Panc1 (cell line): ENCODE results near the gene PFKL. TPM values are rescaled to one million over a fixed set of nuclear protein-coding genes. Genes with fewer than 3 reads are reported as not detected.

ENCODE experiments used
- ATAC-seq: fragments of 200-7000 bp; cut with Tn5 transposase; 2 replicates; pipeline ENCODE4 v1.9.1; 2020; ENCODE audit warnings: mild to moderate bottlenecking, moderate library complexity
- BruUV-seq: library from RNA; stranded (reverse); fragments of 400-500 nt; replicated peaks from 2 replicates; lab custom pipeline; 2021; lab: Mats Ljungman, UMichigan
- CTCF ChIA-PET: fragments of 300-600 bp; sonication (Branson Sonifier 250); formaldehyde crosslinking; loops from one replicate; lab custom pipeline; 2022; ENCODE audit warnings: antibody characterized with exemption; lab: Charles Lee
- POLR2A ChIA-PET: fragments of 300-600 bp; sonication (Branson Sonifier 250); formaldehyde crosslinking; loops from one replicate; lab custom pipeline; 2022; ENCODE audit warnings: antibody characterized with exemption; lab: Charles Lee
- DNase-seq: peaks from one replicate; pipeline ENCODE4 v3.0.0-alpha.2; 2010; ENCODE audit warnings: low read depth, low spot score
- H3K27ac ChIP-seq: 2 replicates; pipeline ENCODE4 v1.5.1; 2011; ENCODE audit warnings: mild to moderate bottlenecking, low read length, inconsistent platforms
- H3K27me3 ChIP-seq: fragments of 200-500 bp; sonication (Bioruptor generic); 2 replicates; pipeline ENCODE4 v1.6.0; 2014; ENCODE audit warnings: low read length, inconsistent platforms; ENCODE audit not compliant: control insufficient read depth, insufficient read depth
- H3K36me3 ChIP-seq: fragments of 200-500 bp; sonication (Bioruptor generic); 2 replicates; pipeline ENCODE4 v1.5.1; 2014; ENCODE audit warnings: inconsistent platforms, mild to moderate bottlenecking, low read length, moderate library complexity; ENCODE audit not compliant: control insufficient read depth, insufficient read depth
- H3K4me1 ChIP-seq: 2 replicates; pipeline ENCODE4 v1.5.1; 2011; ENCODE audit warnings: inconsistent platforms, mild to moderate bottlenecking, low read length, moderate library complexity; ENCODE audit not compliant: control insufficient read depth, insufficient read depth
- H3K4me3 ChIP-seq, 2 experiments: 2 replicates each; pipeline ENCODE4 v1.5.1; 2011 to 2012; ENCODE audit warnings: low read depth in 2 of 2, low read length in 2 of 2, mild to moderate bottlenecking in 2 of 2, inconsistent platforms in 1 of 2, moderate library complexity in 1 of 2
- H3K9me3 ChIP-seq: fragments of 200-500 bp; sonication (Bioruptor generic); 2 replicates; pipeline ENCODE4 v1.5.1; 2014; ENCODE audit warnings: low read depth, mild to moderate bottlenecking, inconsistent platforms, low read length, moderate library complexity; ENCODE audit not compliant: control insufficient read depth, insufficient read depth
- POLR2AphosphoS5 ChIP-seq: IDR thresholded peaks from 2 replicates; pipeline ENCODE4 v1.6.1; 2012; ENCODE audit warnings: mild to moderate bottlenecking, low read depth, low read length, moderate library complexity
- REST ChIP-seq, 2 experiments: IDR thresholded peaks; 2 replicates each; pipeline ENCODE4 v1.6.1; 2011 to 2012; ENCODE audit warnings: low read depth in 2 of 2, control low read depth in 1 of 2, low read length in 1 of 2, mild to moderate bottlenecking in 1 of 2, moderate library complexity in 1 of 2; ENCODE audit not compliant: insufficient read depth in 1 of 2
- SIN3A ChIP-seq: IDR thresholded peaks from 2 replicates; pipeline ENCODE4 v1.6.1; 2012; ENCODE audit warnings: low read depth, mild to moderate bottlenecking, low read length, moderate library complexity, borderline replicate concordance; ENCODE audit not compliant: insufficient read depth
- TCF7L2 ChIP-seq: IDR thresholded peaks from 2 replicates; pipeline ENCODE4 v1.6.1; 2011; ENCODE audit warnings: mild to moderate bottlenecking, low read depth, low read length, inconsistent platforms
- in situ Hi-C: cut with HindIII; loops from 2 replicates; pipeline ENCODE4 v1.10.0; 2016; ENCODE audit warnings: low sequenced_read_pairs, low pct_unique_long_range_greater_than_20kb
- intact Hi-C: fragments of 100-400 bp; cut with micrococcal nuclease; formaldehyde crosslinking; loops from one replicate; pipeline ENCODE4 v1.10.0; 2022; ENCODE audit not compliant: unreplicated experiment
- total RNA-seq: library from RNA; stranded (reverse); gene quantifications from one replicate; pipeline ENCODE4 v1.2.1, GENCODE V29; 2021; ENCODE audit not compliant: unreplicated experiment
- TF ChIP-seq, protein P1 (sequence below): fragments of 450-650 bp; IDR thresholded peaks from 2 replicates; pipeline ENCODE4 v1.5.1; 2017; ENCODE audit warnings: mild to moderate bottlenecking

The PFKL gene
- total RNA-seq, 1 experiment from 2014 or later, result 70.1 TPM

GRCh38 chr21:44329971-44330681 is 30.3 kb downstream of the PFKL start:
- H3K27me3 ChIP-seq, result no peaks in the 10 kb centered on the region
- CTCF ChIA-PET, result no interaction called here
- H3K36me3 ChIP-seq, result no peaks in the 10 kb centered on the region
- ATAC-seq, result no peak
- BruUV-seq, result no TSS peak
- intact Hi-C loops, result no loop called here
- no peaks in the 10 kb centered on the region for H3K9me3 ChIP-seq
- no peak for DNase-seq
- no peak overlapping the region for H3K27ac ChIP-seq
- no peak for TF ChIP-seq SIN3A
- no peak for TF ChIP-seq REST (IDR thresholded peaks at IDR 0.05; ENCODE audit: insufficient read depth in 1 of 2, low read depth in 2 of 2, low read length in 1 of 2)
- TF ChIP-seq TCF7L2, result no peak
- TF ChIP-seq, protein P1, sequence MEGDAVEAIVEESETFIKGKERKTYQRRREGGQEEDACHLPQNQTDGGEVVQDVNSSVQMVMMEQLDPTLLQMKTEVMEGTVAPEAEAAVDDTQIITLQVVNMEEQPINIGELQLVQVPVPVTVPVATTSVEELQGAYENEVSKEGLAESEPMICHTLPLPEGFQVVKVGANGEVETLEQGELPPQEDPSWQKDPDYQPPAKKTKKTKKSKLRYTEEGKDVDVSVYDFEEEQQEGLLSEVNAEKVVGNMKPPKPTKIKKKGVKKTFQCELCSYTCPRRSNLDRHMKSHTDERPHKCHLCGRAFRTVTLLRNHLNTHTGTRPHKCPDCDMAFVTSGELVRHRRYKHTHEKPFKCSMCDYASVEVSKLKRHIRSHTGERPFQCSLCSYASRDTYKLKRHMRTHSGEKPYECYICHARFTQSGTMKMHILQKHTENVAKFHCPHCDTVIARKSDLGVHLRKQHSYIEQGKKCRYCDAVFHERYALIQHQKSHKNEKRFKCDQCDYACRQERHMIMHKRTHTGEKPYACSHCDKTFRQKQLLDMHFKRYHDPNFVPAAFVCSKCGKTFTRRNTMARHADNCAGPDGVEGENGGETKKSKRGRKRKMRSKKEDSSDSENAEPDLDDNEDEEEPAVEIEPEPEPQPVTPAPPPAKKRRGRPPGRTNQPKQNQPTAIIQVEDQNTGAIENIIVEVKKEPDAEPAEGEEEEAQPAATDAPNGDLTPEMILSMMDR, result no peak
- no peak; the same call in 1 of the 2 replicates for TF ChIP-seq POLR2AphosphoS5
- H3K4me1 ChIP-seq, result no peaks in the 10 kb centered on the region; the same call in 1 of the 2 replicates
- POLR2A ChIA-PET, result no interaction called here
- H3K4me3 ChIP-seq, result no peak overlapping the region
- in situ Hi-C loops, result no loop called here

DNA sequence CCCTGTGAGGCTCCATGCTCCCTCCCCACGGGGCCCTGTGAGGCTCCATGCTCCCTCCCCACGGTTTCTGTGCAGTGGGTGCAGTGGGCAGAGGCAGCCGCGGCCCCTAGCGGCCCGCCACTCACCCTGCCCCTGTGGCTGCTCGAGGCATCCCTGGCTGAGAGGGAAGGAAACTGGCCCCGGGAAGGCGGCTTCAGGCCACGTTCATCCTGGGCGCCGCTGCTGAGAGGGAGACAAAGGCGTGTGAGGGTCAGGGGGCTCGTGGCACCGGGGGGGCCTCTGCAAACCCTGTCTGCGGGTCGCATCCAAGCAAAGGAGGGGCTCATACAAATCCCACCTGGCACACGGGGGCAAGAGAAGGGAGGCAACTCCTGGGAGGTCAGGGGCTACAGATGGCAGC is 30.8 kb downstream of the PFKL start:
- H3K36me3 ChIP-seq, result no peaks in the 10 kb centered on the region
- H3K4me1 ChIP-seq, result no peaks in the 10 kb centered on the region; the same call in 1 of the 2 replicates
- no peak for TF ChIP-seq SIN3A
- no peak for TF ChIP-seq REST (IDR thresholded peaks at IDR 0.05; ENCODE audit: insufficient read depth in 1 of 2, low read depth in 2 of 2, low read length in 1 of 2)
- TF ChIP-seq POLR2AphosphoS5, result no peak
- TF ChIP-seq, protein P1, result no peak
- no peak for TF ChIP-seq TCF7L2
- POLR2A ChIA-PET, result interaction anchor here (0.5 kb wide), 1 partner anchor 618 kb away, joined by 6 read pairs; no protein-coding TSS in a partner anchor
- no peak overlapping the region for H3K4me3 ChIP-seq
- in situ Hi-C loops (no loop called here), intact Hi-C loops (no loop called here)
- DNase-seq (no peak), ATAC-seq (no peak)
- no peak overlapping the region for H3K27ac ChIP-seq
- no peaks in the 10 kb centered on the region for H3K9me3 ChIP-seq
- CTCF ChIA-PET, result no interaction called here
- no peaks in the 10 kb centered on the region for H3K27me3 ChIP-seq
- BruUV-seq, result no TSS peak
